Activated T-helper 1 cell treated with Interleukin-2 at 50 U/mL for 16 hours (primary cell): Measurements from ENCODE around the gene DDX49.
"Not testable (repeated sequence)": the region's sequence is repeated elsewhere in the genome, so short reads cannot be mapped to it uniquely, and the experiment has no call there.

Source experiments
- DNase-seq: peaks from one replicate; pipeline ENCODE4 v3.0.0-alpha.2; 2020; ENCODE audit warnings: low read depth

DDX49 gene

GRCh38 chr19:18895824-18896341 is 23.6 kb upstream of the DDX49 start, which contains the start of gene CERS1:
Gene CERS1 (minus strand): TSS chr19:18896158. CDS start chr19:18896072, 86 bp downstream.
- no peak for DNase-seq

GRCh38 chr19:18896421-18896841 is 23.1 kb upstream of the DDX49 start:
- DNase-seq, result no peak

GRCh38 chr19:18897094-18898029 is 22.2 kb upstream of the DDX49 start:
- DNase-seq, result no peak

GRCh38 chr19:18898081-18898606 is 21.4 kb upstream of the DDX49 start:
- no peak for DNase-seq

DNA sequence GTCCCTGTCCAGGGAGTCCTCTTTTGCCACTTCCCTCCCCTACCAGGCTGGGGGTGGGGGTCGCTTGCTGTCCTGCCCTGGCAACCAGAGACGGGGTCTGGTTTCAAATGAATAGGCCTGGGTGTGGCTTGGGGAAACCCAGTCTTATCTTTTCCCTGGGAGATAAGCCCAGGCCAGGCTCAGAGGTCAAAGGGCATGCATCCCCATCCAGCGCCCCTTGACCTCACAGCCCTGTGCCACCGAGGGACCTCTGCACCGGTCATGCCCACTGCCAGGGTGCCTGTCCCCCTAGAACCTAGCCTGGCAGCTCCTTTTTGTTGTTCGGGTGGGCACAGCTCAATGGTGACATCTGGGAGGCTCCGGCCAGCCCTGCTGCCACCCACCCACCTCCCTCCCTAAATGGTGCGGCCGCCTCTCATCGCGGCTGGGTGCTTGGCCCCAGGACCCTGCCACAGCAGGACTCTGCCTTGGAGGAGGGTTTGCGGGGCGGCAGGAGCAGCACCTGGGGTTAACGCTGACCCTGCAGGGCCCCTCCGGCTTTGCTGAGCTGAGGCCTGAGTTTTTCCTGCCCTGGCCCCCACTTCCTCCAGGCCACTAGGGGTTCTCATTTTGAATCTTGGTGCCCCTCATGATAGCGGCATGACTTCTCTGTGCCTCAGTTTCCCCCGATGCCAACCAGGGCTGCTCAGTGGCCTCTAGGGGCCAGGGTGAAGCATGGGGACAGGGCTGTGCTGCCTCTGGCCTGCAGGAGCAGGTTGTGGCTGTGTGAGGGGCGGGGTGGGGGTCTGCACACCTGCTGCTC is 20.7 kb upstream of the DDX49 start:
- no peak for DNase-seq

DNA sequence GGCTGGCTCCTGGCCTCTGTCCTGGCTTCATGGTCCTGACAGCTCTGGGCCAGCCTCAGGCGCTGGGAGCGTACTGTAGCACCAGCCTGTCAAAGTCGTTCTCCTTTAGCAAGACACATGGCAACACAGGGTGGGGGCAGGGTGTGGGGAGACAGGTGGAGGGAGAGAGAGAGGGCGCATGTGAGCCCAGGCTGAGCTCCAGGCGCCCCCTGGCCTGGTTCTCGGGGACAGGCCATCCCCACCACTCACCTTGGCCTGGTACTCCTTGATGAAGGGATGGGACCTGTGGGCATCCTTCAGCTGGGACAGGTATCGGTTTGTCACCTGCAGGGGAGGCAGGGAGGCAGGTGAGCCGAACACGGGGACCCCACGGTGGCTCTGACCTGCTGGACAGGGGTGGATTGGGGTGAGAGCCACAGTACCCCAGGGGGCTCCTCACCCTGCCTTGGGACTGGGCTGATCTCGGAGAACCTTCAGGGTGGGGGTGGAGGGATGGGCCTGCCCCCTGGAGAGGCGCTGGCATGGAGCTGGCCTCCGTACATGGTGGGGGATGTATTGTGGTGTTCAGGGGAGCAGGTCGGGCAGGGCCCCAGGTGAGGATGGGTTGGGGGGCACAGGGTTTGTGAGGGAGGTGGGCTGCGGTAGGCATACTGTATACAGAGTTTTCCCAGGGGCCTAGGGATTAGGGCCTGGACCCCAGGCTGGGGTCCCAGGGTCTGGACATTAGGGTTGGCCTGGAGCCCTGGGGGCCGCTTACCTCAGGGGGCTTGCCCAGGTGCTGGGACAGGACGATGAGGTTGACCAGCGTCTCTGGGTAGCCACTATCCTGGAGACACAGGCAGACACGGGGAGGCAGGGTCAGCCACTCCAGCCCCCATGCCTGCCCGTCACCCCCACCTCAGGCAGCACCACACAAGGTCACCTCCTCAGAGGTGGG is 19.6 kb upstream of the DDX49 start:
- DNase-seq, result no peak

DNA sequence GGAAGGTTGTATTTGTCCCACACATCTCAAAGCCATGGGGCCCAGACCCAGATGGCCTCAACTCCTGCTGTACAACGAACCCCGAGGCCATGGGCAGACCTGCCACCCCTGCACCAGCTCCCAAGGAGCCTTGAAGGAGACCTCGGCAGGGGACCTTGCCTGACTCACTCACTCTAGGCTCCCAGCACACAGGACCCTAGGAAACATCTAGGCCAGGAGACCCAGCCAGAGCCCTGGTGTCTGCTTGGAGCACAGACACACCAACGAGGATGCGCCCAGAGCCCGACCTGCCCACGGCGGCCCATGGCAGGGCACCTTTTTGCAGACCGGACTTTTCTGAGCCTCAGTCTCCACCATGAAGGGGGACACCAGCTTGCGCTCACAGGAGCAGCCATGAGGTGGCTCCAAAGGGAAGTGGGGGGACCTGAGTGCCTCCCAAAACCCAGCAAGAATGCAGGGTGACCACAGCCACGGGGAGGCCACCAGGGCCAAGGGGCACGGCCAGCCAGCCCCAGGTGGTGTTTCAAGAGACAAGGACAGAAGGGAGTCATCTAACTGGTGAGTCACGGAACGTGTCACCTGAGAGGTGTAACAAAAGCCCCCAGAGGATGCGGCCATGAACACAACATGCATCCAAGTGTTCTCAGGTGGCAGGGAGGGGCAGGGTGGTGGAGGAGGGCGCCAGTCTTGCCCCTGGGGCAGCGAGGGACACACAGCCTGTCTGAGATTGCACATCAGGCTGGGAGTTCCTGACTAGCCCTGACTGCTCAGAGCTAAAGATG is 18.6 kb upstream of the DDX49 start:
- DNase-seq, result no peak

GRCh38 chr19:18901491-18901890 is 18.0 kb upstream of the DDX49 start:
- DNase-seq, result no peak

- not testable (repeated sequence) for DNase-seq
These were observed 17.0 kb upstream of the DDX49 start for GRCh38 chr19:18902519-18902918.

GRCh38 chr19:18903156-18904037 is 16.1 kb upstream of the DDX49 start:
- DNase-seq, result no peak

- no peak for DNase-seq
These were observed 15.0 kb upstream of the DDX49 start for GRCh38 chr19:18904334-18905057.

- DNase-seq, result no peak
These were observed 14.5 kb upstream of the DDX49 start for GRCh38 chr19:18905058-18905456.

DNA sequence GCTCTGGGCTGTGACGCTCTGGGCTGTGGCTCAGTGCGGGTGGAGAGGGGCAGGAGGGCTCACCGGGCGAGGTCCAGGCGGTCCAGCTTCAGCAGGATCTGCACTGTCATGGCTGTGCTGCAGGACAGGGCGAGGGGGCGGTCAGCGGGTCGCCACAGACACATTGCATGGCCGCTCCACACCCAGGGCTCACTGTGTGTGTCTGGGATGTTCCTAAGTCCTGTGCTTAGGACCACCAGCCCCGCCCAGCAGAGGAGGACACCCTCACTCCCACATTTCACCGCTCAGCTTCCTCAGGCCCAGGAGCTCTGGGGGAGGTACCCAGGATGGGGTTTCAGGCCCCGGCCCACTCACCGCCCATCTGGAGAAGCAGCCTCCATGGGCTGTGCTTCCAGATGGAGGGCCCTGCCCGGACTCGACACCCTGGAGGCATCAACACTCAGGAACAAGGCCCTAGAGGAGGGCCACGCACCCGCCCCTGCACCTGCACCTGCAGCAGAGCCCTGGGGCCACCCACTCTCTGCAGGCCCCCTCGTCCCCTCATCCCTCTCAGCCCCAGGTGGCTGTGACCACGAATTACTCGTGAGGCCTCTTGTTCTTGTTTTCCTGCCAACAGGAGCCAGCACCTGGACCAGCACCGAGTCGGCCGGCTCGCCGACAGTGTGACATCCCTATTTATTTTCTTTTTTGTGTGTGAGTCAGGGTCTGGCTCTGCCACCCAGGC is 13.8 kb upstream of the DDX49 start:
- DNase-seq, result no peak

GRCh38 chr19:18906605-18907519 is 12.7 kb upstream of the DDX49 start:
- no peak for DNase-seq

DNA sequence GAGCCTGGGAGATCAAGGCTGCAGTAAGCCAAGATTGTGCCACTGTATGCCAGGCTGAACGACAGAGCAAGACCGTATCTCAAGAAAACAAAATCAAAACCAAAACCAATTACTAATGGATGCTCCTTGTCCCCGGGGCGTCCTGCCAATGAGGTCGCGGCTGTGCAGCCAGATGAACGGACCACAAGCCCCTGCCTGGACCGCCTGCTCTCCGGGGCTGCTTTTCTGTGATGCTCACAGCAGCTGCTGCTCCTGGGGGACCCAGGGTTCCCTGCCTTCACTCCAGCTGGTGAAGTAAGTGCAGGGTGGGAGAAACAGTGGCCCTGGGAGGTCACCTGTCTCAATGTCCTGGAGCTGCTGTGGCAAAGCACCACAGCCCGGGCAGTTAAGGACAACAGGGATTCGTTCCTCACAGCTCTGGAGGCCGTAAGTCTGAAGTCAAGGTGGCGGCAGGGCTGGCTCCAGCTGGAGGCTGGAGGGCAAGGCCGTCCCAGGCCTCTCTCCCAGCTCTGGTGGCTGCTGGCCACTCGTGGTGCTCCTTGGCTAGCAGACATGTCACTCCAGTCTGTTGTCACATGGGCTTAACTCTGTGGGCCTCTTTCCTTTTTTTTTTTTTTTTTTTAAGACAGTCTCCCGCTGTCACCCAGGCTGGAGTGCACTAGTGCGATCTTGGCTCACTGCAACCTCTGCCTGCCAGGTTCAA is 10.4 kb upstream of the DDX49 start:
- no peak for DNase-seq

DNA sequence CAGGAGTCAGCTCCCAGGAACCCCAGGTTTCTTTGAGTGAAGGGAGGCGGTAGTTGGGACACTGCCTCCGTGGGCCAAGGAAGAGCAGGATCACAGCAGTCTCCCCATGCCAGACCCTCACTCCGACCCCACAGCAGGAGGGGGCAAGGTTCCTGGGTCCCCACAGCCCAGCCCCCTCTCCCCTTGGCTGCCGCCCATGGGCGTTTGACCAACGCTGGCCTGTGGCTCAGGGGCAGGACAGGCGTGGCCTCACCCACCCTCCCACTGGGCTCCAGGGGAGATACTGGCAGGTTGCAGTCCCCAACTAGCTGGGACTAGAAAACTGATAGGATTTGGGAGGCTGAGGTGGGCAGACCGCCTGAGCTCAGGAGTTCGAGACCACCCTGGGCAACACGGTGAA is 9.5 kb upstream of the DDX49 start:
- DNase-seq, result no peak
